K562 (cell line): ENCODE measurements around the gene PCCA. TPM values are rescaled to one million over a fixed set of nuclear protein-coding genes. Genes with fewer than 3 reads are reported as not detected.

Experiments
- ATAC-seq: fragments of 200-7000 bp; cut with Tn5 transposase; 3 replicates; pipeline ENCODE4 v1.9.1; 2020; ENCODE audit warnings: moderate library complexity
- BruUV-seq: library from RNA; stranded (reverse); fragments of 400-500 nt; replicated peaks from 2 replicates; lab custom pipeline; 2021; lab: Mats Ljungman, UMichigan
- CTCF ChIA-PET: fragments of 300-600 bp; formaldehyde crosslinking; extraction: SDS; loops from one replicate; lab custom pipeline; 2021; ENCODE audit warnings: low intra/inter-chr PET ratio; lab: Yijun Ruan, JAX
- POLR2A ChIA-PET: fragments of 300-600, 350-650 bp; sonication (Branson Sonifier 250); formaldehyde crosslinking; extraction: SDS; loops from one replicate; lab custom pipeline; 2021; ENCODE audit warnings: antibody characterized with exemption, inconsistent platforms; lab: Yijun Ruan, JAX
- DNase-seq, 4 experiments: peaks; one replicate each; pipeline versions ENCODE4 v3.0.0 to v3.0.0-alpha.2; 2011 to 2018; ENCODE audit warnings: low spot score in 3 of 4, mixed read lengths in 3 of 4; ENCODE audit errors: extremely low read depth in 1 of 4
- FAIRE-seq: peaks from 2 replicates; lab custom pipeline; 2011; peaks lifted over from hg19 to GRCh38; lab: Jason Lieb, UNC
- H2AFZ ChIP-seq: 2 replicates; pipeline ENCODE4 v1.6.0; 2011; ENCODE audit warnings: low read depth, low read length, control low read depth, inconsistent platforms
- H3K27ac ChIP-seq: fragments of 200-600 bp; 3 replicates; pipeline ENCODE4 v1.8.0; 2011; ENCODE audit warnings: low read depth, mild to moderate bottlenecking, control low read depth, inconsistent platforms, low read length, moderate library complexity, mixed read lengths; ENCODE audit errors: extremely low read depth
- H3K27me3 ChIP-seq, 2 experiments: fragments of 300-600 bp in 1 of 2; 2 replicates in 1 of 2; 3 replicates in 1 of 2; pipeline versions ENCODE4 v1.6.0 to v1.8.0; 2011; ENCODE audit warnings: inconsistent platforms in 2 of 2, low read length in 2 of 2, mild to moderate bottlenecking in 1 of 2, mixed read lengths in 1 of 2, moderate library complexity in 1 of 2; ENCODE audit not compliant: control insufficient read depth in 2 of 2, insufficient read depth in 2 of 2
- H3K36me3 ChIP-seq: fragments of 300-600 bp; 3 replicates; pipeline ENCODE4 v1.8.0; 2011; ENCODE audit warnings: mild to moderate bottlenecking, low read length, inconsistent platforms; ENCODE audit not compliant: control insufficient read depth, insufficient read depth
- H3K4me1 ChIP-seq, 2 experiments: fragments of 200-600 bp in 1 of 2; replicated peaks in 1 of 2; 2 replicates in 1 of 2; 3 replicates in 1 of 2; pipeline versions ENCODE4 v1.5.1 to v1.8.0; 2011; ENCODE audit warnings: inconsistent platforms in 2 of 2, low read length in 2 of 2, mild to moderate bottlenecking in 1 of 2, mixed read lengths in 1 of 2, moderate library complexity in 1 of 2; ENCODE audit not compliant: control insufficient read depth in 2 of 2, insufficient read depth in 2 of 2
- H3K4me2 ChIP-seq: 2 replicates; pipeline ENCODE4 v1.6.1; 2011; ENCODE audit warnings: low read length, control low read depth, inconsistent platforms, mixed read lengths; ENCODE audit not compliant: insufficient read depth
- H3K4me3 ChIP-seq: fragments of 200-600 bp; sonication (generic), shearing (Covaris generic); 2 replicates; pipeline ENCODE4 v1.5.1; 2016; ENCODE audit warnings: control low read depth, inconsistent platforms
- H3K79me2 ChIP-seq: fragments of 200-600 bp; 3 replicates; pipeline ENCODE4 v1.8.0; 2011; ENCODE audit warnings: low read length, inconsistent platforms; ENCODE audit not compliant: control insufficient read depth, insufficient read depth
- H3K9ac ChIP-seq, 2 experiments: 2 replicates each; pipeline versions ENCODE4 v1.6.0 to v1.6.1; 2011; ENCODE audit warnings: low read depth in 2 of 2, low read length in 2 of 2, control low read depth in 1 of 2, inconsistent platforms in 1 of 2, mild to moderate bottlenecking in 1 of 2, mixed read lengths in 1 of 2; ENCODE audit not compliant: insufficient read depth in 1 of 2
- H3K9me1 ChIP-seq: one replicate; pipeline ENCODE4 v1.6.0; 2011; ENCODE audit warnings: inconsistent platforms, mild to moderate bottlenecking, low read length, moderate library complexity; ENCODE audit not compliant: control insufficient read depth, insufficient read depth
- H3K9me3 ChIP-seq: replicated peaks from 2 replicates; pipeline ENCODE4 v1.5.1; 2011; ENCODE audit warnings: low read depth, low read length, inconsistent platforms; ENCODE audit not compliant: control insufficient read depth, insufficient read depth
- H4K20me1 ChIP-seq: replicated peaks from 2 replicates; pipeline ENCODE4 v1.6.1; 2011; ENCODE audit warnings: low read length, inconsistent platforms, mixed read lengths; ENCODE audit not compliant: control insufficient read depth, insufficient read depth
- BDP1 ChIP-seq: IDR thresholded peaks from 3 replicates; pipeline ENCODE4 v1.6.1; 2011; ENCODE audit not compliant: insufficient read length, insufficient read depth
- CBFA2T3 ChIP-seq: fragments of 450-650 bp; IDR thresholded peaks from 2 replicates; pipeline ENCODE4 v1.6.1; 2017
- KLF1 ChIP-seq: fragments of 450-650 bp; IDR thresholded peaks from 2 replicates; pipeline ENCODE4 v1.6.1; 2016; ENCODE audit warnings: missing genetic modification characterization, missing compliant biosample characterization
- LCOR ChIP-seq: sonication (generic); formaldehyde crosslinking; IDR thresholded peaks from 2 replicates; pipeline ENCODE4 v1.8.0; 2022; ENCODE audit warnings: mild to moderate bottlenecking, missing genetic modification reagents
- MYC ChIP-seq, 2 experiments: fragments of 250-450 bp in 1 of 2; sonication (Bioruptor Pico) in 1 of 2; IDR thresholded peaks; 2 replicates each; pipeline versions ENCODE4 v1.5.1 to v1.6.1; 2012 to 2021; ENCODE audit warnings: low read depth in 2 of 2, borderline replicate concordance in 1 of 2, improper control_type of control experiment in 1 of 2, low read length in 1 of 2, mild to moderate bottlenecking in 1 of 2, moderate library complexity in 1 of 2
- TRIM24 ChIP-seq, 2 experiments: fragments of 450-650 bp; IDR thresholded peaks; 2 replicates each; pipeline ENCODE4 v1.6.1; 2016
- ZBTB1 ChIP-seq: sonication (generic); formaldehyde crosslinking; IDR thresholded peaks from 2 replicates; pipeline ENCODE4 v1.8.1; 2023; ENCODE audit warnings: missing genetic modification reagents, low read depth, mild to moderate bottlenecking, borderline replicate concordance
- ZBTB7A ChIP-seq: IDR thresholded peaks from 2 replicates; pipeline ENCODE4 v1.6.1; 2011; ENCODE audit warnings: low read depth, mild to moderate bottlenecking, low read length, moderate library complexity, borderline replicate concordance; ENCODE audit not compliant: control insufficient read depth
- ZNF174 ChIP-seq: fragments of 250-450 bp; sonication (Bioruptor Pico); IDR thresholded peaks from 2 replicates; pipeline ENCODE4 v1.4.0; 2020; ENCODE audit warnings: mild to moderate bottlenecking
- ZNF224 ChIP-seq: sonication (generic); formaldehyde crosslinking; IDR thresholded peaks from 2 replicates; pipeline ENCODE4 v1.8.0; 2022; ENCODE audit warnings: mild to moderate bottlenecking, missing genetic modification reagents
- ZNF644 ChIP-seq: fragments of 200-800 bp; sonication (Bioruptor generic); IDR thresholded peaks from 2 replicates; pipeline ENCODE4 v1.6.1; 2016; ENCODE audit warnings: low read depth, missing genetic modification characterization, missing compliant biosample characterization
- ZNF766 ChIP-seq: fragments of 200-800 bp; sonication (Bioruptor generic); conservative IDR thresholded peaks from 2 replicates; pipeline ENCODE4 v1.6.1; 2016; ENCODE audit warnings: missing genetic modification characterization, missing compliant biosample characterization
- WGBS: fragments of 100-300 bp; shearing (Covaris generic); methylation state at CpG from one replicate; pipeline ENCODE4 v1.1.6; 2016; ENCODE audit warnings: low coverage, mixed read lengths; ENCODE audit not compliant: insufficient coverage; ENCODE audit errors: missing lambda C conversion rate; 5-methylcytosine and 5-hydroxymethylcytosine counted together
- in situ Hi-C: fragments of 300-500 bp; cut with MboI; formaldehyde crosslinking; loops from 4 replicates; pipeline ENCODE4 v1.15.0; 2018; ENCODE audit warnings: inconsistent platforms, mixed read lengths
- intact Hi-C: fragments of 100-400 bp; cut with micrococcal nuclease; formaldehyde crosslinking; loops from 2 replicates; pipeline ENCODE4 v1.14.2; 2022
- polyA plus RNA-seq, 8 experiments: library from polyadenylated mRNA; depleted of rRNA in 4 of 8; stranded (reverse) in 5 of 8; unstranded in 3 of 8; fragments of >200 nt; fragmentation: Nextera tagmentation in 2 of 8; fragmentation: Illumina TruSeq in 1 of 8; extraction: Ambion mirVana in 2 of 8; extraction: Trizol in 1 of 8; gene quantifications; 2 replicates each; pipeline versions ENCODE4 v1.2.1 to v1.2.3, GENCODE V29; 2011 to 2014; ENCODE audit warnings: inconsistent platforms in 1 of 8, missing spikeins in 1 of 8
- total RNA-seq, 7 experiments: library from RNA; depleted of rRNA in 6 of 7; stranded (reverse); fragments of >200 nt in 6 of 7; fragmentation: Illumina TruSeq in 2 of 7; extraction: Trizol in 2 of 7; gene quantifications; 2 replicates each; pipeline versions ENCODE4 v1.2.1 to v1.2.3, GENCODE V29; 2011 to 2021; ENCODE audit warnings: low replicate concordance in 1 of 7
- TF ChIP-seq, protein P1 (sequence below): fragments of 450-650 bp; IDR thresholded peaks from 2 replicates; pipeline ENCODE4 v1.6.1; 2016; ENCODE audit warnings: missing biosample characterization, missing genetic modification characterization
- TF ChIP-seq, protein P2 (sequence below): sonication (generic); IDR thresholded peaks from 2 replicates; pipeline ENCODE4 v1.6.1; 2016

Gene PCCA
- total and polyA plus RNA-seq, 9 of the 15 experiments (the other 6 are each of a cell fraction or from before 2014, with no cell fraction given) = 5.2 to 14.1 (median 9.7) TPM

DNA sequence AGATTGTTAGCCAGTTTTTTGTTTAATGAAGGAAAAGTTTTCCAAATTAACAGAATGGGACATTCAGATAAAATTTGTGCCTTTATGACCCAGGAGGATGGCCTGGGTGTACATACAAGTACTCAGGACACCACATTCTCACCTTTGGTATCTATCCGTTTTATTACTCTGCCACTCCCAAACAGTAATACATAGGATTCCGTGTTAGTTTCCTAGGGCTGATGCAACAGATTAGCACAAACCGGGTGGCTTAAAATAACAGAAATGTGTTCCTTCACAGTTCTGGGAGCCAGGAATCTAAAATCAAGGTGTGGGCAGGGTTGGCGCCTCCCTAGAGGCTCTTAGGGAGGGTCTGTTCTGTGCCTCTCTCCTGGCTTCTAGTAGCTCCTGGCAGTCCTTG is 369.8 kb downstream of the PCCA start:
- 58% methylated on average over 4 of the region's 4 CpGs for WGBS

More for the DNA sequence above, 369.8 kb downstream of the PCCA start:
- H3K9me3 ChIP-seq = no peaks in the 10 kb centered on the region
- in situ Hi-C loops = no loop called here
- H3K27ac ChIP-seq = no peak overlapping the region
- H3K79me2 ChIP-seq = no peaks in the 10 kb centered on the region
- ATAC-seq (no peak), FAIRE-seq (no peak), DNase-seq (no peak)
- H3K9ac ChIP-seq = no peak overlapping the region
- ChIA-PET POLR2A (no interaction called here), CTCF (no interaction called here)
- intact Hi-C loops = no loop called here
- H3K36me3 ChIP-seq = no peaks in the 10 kb centered on the region
- H4K20me1 ChIP-seq = no peaks in the 10 kb centered on the region
- TF ChIP-seq TRIM24 (IDR thresholded peaks at IDR 0.05) = no peak
- TF ChIP-seq ZNF766 (CRISPR knock-in tag) = no peak
- no peak for TF ChIP-seq LCOR (CRISPR knock-in tag)
- TF ChIP-seq ZNF224 (CRISPR knock-in tag) = no peak
- TF ChIP-seq MYC (IDR thresholded peaks at IDR 0.05; ENCODE audit: low read depth, low read length) = no peak
- TF ChIP-seq MYC (CRISPR knock-in tag; IDR thresholded peaks at IDR 0.05; ENCODE audit: borderline replicate concordance, low read depth) = no peak
- TF ChIP-seq, protein P1, sequence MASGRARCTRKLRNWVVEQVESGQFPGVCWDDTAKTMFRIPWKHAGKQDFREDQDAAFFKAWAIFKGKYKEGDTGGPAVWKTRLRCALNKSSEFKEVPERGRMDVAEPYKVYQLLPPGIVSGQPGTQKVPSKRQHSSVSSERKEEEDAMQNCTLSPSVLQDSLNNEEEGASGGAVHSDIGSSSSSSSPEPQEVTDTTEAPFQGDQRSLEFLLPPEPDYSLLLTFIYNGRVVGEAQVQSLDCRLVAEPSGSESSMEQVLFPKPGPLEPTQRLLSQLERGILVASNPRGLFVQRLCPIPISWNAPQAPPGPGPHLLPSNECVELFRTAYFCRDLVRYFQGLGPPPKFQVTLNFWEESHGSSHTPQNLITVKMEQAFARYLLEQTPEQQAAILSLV (tag) = no peak
- no peak for TF ChIP-seq BDP1
- TF ChIP-seq ZBTB7A = no peak
- TF ChIP-seq, protein P2, sequence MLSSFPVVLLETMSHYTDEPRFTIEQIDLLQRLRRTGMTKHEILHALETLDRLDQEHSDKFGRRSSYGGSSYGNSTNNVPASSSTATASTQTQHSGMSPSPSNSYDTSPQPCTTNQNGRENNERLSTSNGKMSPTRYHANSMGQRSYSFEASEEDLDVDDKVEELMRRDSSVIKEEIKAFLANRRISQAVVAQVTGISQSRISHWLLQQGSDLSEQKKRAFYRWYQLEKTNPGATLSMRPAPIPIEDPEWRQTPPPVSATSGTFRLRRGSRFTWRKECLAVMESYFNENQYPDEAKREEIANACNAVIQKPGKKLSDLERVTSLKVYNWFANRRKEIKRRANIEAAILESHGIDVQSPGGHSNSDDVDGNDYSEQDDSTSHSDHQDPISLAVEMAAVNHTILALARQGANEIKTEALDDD = no peak
- no peak for TF ChIP-seq KLF1
- no peak for TF ChIP-seq ZBTB1 (CRISPR knock-in tag)
- TF ChIP-seq CBFA2T3 = no peak
- TF ChIP-seq ZNF174 (CRISPR knock-in tag) = no peak
- TF ChIP-seq ZNF644 (tag) = no peak
- no peaks in the 10 kb centered on the region for H3K4me1 ChIP-seq
- no peak overlapping the region for H3K4me3 ChIP-seq
- H3K27me3 ChIP-seq = no peaks in the 10 kb centered on the region
- no peak overlapping the region for H2AFZ ChIP-seq
- BruUV-seq = no TSS peak
- H3K4me2 ChIP-seq = no peak overlapping the region
- H3K9me1 ChIP-seq = no peaks in the 10 kb centered on the region
